Hippocampal formation (tissue), 2 donors: ENCODE results near the gene SLC25A28.
"Not testable (repeated sequence)": the region's sequence is repeated elsewhere in the genome, so short reads cannot be mapped to it uniquely, and the experiment has no call there.

Experiments used
- DNase-seq, 2 donors: peaks; one replicate each; lab custom pipeline; 2025; lab: John Stamatoyannopoulos, UW

SLC25A28 gene

DNA sequence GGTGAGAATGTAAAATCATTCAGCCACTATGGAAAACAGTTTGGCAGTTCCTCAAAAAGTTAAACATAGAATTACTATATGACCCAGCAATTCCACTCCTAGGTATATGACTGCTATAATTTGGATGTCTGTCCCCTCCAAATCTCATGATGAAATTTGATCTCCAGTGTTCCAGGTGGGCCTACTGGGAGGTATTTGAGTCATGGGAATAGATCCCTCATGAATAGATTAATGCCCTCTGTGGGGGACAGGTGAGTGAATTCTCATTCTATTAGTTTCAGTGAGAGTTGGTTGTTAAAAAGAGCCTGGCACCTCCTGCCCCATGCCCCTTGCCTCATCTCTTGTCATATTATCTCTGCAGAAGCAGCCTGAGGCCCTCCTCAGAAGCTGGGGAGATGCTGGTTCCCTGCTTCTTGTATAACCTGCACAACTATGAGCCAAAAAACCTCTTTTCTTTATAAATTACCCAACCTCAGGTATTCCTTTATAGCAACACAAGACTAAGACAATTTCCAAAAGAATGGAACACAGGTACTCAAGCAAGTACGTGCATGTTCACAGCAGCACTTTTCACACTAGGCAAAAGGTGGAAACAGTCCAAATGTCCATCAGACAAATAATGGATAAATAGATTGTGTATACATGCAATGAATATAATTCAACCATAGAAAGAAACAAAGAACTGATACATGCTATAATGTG, 8.8 kb upstream of the SLC25A28 start:
- DNase-seq: no peak

DNA sequence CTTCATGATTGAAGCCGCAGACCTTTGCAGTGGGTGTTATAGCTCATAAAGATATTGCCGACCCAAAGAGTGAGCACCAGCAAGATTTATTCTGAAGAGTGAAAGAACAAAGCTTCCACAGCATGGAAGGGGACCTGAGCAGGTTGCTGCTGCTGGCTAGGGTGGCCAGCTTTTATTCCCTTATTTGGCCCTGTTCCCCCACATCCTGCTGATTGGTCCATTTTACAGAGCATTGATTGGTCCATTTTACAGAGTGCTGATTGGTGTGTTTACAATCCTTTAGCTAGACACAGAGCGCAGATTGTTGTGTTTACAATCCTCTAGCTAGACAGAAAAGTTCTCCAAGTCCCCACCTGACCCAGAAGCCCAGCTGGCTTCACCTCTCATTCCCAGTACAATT, 4.9 kb upstream of the SLC25A28 start:
- not testable (repeated sequence) for DNase-seq

DNA sequence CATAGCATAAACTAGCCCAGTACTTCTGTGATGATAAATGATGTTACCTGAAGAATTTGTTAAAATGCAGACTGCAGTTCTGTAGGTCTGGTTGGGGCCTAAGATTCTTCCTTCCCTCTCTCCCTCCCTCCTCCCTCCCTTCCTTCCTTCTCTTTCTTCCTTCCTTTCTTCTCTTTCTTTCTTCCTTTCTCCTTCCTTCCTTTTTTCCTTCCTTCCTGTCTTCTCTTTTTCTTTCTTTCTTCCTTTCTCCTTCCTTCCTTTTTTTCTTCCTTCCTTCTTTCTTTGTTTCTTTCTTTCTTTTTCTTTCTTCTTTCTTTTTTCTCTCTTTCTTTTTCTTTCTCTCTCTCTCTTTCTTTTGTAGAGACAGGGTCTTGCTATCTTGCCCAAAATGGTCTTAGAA, 3.7 kb upstream of the SLC25A28 start:
- no peak for DNase-seq

DNA sequence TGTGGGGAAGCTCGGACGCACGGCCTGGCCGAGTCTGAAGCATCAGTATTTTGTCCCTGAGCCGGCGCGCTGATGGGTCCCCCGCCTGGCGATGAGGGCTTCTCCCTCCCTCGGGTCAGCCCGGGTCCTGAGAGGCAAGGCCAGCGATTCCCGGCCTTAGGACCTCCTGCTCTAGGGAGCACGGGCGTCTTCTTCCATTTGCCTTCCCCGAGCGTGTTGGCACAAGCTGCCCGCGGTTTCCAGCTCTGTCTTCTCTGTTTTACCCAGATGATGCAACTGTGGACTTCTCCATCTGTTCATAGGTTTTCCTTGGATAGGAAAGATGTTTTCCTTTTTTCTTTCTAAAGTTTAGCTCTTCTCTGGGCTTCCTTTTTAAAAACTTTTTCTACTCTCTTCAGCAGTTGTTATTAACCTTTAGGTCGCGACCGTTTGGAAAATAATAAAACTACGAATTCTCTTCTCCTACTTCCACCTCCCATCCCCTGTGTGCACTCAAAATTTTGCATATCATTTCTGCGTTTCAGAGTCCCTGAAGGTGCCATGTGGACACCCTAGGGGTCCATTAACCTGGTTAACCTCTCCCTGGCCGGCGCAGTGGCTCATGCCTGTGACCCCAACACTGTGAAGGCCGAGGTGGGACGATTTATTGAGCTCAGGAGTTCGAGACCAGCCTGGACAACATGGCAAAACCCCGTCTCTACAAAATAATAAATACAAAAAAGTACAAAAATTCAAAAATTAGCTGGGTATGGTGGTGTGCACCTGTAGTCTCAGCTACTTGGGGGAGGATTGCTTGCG, 1.4 kb upstream of the SLC25A28 start:
- DNase-seq: no peak

DNA sequence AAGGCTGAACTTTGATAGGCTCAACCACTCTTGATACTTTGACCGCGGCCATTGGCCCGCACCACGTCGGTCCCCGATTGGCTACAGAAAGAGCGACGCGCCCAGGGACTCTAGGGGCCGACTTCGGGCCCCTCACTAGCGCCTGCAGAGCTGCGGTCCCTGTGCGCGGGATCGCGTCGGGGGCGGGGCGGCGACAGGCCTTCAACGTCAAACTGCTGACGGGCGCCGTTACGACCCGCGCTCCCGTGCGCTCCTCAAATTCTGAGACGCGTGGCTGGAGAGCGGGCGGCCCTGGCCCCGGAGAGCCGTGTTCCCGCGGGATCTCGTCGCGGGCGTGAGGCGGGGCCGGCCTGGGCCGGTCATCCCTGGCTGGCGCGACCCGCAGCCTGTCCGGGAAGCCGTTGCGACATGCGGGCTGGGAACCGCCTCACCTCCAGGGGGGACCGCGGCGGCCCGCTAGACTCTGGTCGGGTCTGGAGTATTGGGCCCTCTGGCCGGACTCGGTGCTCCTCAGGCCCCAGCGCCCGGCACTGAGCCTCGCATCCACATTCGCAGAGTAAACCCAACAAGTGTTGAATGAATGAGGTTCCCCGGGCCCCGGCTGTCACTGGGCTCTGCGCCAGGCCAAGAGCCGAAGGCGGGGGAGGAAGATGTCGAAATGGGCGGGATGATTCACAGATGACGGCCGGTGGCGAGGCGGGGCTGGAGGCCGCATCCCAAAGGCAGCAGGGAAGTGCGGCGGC, 643 bp upstream of the SLC25A28 start:
- peak; percentile 79 to 88 for DNase-seq

DNA sequence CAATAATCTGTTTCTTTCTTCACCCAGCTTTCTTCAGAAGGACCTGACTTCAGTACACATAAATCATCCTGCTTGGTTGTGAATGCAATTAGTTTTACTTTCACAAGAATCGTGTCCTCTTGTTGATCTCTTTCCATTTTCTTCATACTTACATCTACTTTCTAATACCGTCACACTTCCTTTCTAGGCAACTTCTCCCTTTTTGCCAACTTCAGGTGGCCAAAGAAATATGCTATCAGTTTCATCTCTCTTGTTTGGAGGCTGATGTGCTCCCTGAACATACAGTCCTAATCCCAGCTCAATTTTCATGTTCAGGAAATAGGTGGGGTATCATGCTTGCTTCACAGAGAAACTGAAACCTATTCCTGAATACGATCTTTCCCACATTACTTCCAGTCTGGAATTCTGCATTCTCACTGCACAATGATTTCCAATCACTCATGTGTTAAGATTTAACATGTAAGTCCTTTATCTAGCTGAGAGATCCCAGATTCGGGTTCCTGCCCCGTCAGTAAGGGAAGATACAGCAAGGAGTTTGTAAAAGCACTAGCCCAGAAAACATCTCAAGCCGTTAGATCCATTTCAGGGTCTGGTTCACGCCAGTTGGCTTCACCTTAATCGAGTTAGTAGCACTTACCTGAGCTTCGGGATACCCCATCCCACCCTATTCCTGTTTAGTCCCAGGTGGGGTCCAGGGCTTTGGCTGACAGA, 994 bp downstream of the SLC25A28 start:
- DNase-seq: no peak

DNA sequence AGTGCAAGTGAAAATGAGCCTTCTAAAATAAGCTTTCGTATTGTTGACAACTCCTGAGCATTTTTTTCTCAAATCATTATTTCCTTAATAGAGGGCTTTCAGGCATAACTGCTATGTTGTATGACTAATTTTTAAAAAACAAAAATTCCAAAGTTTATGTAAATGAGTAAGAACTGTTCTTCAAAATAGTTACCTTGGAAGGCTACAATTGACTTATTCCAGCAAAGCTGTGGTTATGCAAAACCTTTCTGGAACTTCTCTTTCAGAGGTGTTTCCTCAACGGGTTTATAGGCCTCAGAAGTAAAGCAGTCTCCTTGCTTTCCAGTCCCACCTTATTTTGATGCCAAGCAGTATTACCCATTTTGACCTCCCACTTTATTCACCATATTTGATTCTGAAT, 2.5 kb downstream of the SLC25A28 start:
- DNase-seq: no peak

DNA sequence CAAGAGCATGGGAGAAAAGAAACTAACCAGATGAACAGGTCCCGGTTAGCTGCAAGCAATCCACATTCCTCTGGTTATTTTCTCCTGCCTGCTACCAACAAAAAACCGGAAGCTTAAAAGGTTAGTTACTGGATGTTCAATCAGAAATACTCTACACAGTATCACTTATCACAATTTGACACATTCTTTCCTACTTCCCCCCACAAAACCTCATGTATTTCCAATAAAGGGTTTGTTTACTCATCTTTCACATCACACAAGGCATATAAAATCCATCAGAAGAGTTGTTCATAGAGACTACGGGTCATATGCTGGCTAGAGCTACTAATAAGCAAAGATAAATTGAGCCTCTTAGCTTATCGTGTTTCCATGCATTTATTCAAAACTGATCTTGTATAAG, 4.8 kb downstream of the SLC25A28 start:
- DNase-seq: no peak

DNA sequence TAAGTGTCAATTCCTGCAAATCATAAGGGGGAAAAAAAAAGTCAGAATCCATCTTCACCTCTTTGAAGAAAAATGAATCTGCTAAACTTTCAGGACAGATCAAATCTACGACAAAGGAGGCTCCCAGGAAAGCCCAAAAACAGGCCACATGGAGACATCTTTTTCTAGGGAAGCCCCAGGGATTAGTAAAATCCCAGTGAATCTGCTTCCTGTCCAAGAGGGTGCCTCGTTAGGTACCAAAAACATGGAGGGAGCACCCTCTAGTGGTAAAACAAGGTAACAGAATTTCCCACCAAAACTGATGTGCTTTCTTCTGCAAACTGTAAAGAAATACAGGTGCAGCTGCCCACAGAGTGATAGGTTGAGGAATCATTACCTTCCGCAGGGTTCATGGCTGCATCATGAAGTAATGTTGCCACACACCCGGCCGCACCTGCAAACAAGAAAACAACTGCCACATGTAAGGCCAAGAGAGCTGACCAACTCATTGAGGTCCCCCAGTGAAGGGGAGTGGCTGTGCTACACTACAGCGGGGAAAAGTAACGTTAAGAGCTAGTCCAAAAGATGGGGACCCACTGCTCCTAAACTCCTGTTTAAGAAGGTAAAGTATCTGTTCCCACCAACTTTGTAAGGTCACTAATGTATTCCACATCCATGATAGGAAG, 7.9 kb downstream of the SLC25A28 start:
- peak; percentile 15 to 57 for DNase-seq

DNA sequence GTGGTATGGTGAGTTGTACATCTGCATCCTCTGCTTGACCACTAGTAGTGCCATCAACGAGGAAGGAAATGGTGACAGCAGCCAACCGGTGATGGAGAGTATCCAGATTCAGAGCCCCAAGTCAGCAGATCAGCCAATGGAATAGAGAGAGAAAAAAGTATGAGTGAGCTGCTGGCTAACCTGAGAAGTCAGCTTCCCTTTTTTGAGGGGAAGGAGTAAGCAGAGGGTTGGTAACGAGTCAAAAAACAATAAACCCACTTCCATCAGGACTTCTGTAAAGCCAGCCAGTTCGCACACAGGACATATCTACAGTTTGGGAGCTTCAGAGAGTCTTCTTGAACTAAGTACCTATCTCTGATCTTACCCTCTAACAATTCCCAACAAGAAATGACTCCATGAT, 8.9 kb downstream of the SLC25A28 start:
- DNase-seq: no peak

DNA sequence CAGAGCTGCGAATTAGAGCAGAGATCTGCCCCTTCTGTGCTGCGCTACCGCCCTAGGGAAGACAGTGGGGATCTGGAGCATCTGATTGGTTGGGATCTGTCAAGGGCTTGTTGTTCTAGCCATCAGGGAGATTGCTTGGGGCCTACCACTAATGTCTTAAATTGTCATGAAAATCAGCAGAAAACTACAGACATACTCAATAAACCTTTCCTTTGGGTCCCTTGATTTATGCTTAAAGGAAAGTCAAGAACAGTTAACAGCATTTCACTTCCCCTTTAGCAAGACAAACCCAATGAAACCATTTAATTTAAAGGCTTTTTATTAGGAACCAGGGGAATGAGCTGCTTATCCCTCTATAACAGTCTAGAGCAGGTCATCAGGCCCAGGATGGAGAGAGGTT, 10.0 kb downstream of the SLC25A28 start:
- DNase-seq: no peak

DNA sequence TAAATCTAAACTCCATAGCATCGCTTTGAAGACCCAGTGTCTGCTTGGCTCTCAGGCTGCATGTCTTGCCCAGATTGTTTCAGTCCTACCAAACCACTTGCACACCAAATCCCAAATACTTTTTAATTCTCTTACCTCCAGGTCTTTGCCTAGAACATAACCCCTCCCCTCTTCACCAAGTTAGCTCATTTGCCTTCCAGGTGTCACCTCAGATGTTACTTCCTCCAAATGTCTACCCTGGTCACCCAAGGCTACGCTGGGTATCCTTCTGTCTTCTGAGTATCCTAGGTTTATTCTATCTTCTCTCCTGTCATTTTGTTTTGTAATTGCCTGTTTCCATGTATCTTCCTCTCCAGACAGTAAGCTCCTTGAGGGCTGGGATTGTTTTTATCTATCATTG, 11.1 kb downstream of the SLC25A28 start:
- DNase-seq: no peak

DNA sequence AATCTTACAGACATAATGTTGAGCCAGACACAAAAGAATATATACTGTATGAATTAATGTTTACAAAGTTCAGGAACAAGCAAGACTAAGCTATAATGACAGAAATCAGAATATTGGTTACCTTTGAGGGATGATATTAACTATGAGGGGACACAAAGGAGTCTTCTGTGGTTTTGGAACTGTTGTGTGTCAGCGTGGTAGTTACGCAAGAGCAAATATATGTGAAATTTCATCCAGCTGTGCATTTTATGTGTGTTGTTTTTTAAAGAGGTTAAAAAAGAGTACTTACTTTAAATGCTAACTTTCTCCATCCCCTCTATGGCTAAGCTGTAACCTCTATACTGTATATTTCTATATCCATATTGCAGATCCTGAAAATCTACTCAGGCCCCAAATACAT, 14.9 kb downstream of the SLC25A28 start:
- DNase-seq: no peak

DNA sequence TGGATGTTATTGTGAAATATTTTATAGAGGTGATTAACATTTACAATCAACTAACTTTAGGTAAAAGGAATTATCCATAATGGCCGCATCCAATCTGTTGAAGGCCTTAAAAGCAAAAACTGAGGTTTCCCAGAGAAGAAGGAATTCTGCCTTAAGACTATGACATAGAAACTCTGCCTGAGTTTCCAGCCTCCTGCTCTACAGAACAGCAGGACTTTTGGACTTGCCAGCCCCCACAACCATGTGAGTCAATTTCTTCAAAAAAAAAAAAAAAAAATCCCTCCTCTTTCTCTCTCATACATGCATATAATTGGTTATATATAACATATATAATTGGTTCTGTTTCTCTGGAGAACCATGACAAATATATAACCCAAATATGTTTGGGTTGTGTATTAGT, 15.4 kb downstream of the SLC25A28 start:
- DNase-seq: no peak

DNA sequence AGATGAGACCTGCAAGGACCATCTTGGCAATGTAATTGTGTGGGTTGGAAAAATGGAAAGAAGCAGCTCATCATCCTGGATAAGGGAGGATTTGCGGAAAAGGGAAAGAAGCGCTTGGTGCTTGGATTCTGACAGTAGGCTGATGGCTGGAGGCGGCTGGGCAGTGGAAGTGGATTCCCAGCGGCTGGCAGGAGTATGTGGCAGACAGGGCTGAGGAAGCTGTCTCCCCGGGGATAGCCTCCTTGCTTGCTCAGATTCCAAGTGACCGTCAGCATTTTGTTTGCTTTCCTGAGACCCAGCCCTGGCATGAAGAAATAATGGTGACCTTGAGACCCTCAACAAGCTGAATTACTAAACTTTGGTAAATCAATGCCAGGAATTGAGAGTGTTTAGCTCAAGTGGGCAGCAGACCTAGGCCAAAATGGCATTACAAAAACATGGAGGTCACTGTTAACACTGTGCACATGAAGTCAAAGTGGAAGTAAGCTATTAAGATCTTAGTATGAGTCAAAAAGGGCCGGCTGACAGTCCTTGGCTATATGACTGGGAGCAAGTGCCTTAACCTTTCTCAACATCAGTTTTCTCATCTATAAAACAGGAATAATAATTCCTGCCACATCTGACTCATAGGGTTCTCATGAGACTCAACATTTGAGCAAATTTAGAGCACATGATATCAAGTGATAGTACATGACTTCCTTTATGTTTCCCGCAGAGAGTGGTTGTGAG, 21.3 kb downstream of the SLC25A28 start:
- DNase-seq: no peak

DNA sequence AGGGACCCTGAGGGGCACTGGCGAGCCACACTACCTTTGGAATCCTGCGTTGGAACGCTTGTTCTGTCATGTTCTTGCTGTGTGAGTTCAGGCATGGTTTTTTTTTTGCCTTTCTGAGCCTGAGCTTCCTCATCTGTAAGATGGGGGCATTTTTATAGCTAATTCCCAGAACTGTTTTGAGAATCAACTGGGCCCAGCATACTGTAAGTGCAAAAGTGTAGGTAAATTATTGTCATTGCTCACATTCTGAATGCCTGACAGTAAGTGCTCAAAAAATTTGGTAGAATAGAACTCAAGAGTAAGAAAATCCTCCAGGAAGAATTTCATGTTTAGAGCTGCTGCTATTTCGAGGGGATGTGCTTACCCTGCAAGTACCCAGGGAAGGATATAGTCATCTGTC, 22.2 kb downstream of the SLC25A28 start:
- DNase-seq: no peak

DNA sequence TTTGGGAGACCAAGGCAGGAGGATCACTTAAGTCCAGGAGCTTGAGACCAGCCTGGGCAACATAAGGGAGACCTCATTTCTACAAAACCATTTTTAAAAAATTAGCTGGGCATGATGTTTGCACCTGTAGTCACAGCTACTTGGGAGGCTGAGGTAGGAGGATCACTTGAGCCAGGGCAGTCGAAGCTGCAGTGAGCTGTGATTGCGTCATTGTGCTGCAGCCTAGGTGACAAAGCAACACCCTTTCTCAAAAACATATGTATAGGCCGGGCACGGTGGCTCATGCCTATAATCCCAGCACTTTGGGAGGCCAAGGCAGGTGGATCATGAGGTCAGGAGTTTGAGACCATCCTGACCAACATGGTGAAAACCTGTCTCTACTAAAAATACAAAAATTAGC, 23.5 kb downstream of the SLC25A28 start:
- not testable (repeated sequence) for DNase-seq

DNA sequence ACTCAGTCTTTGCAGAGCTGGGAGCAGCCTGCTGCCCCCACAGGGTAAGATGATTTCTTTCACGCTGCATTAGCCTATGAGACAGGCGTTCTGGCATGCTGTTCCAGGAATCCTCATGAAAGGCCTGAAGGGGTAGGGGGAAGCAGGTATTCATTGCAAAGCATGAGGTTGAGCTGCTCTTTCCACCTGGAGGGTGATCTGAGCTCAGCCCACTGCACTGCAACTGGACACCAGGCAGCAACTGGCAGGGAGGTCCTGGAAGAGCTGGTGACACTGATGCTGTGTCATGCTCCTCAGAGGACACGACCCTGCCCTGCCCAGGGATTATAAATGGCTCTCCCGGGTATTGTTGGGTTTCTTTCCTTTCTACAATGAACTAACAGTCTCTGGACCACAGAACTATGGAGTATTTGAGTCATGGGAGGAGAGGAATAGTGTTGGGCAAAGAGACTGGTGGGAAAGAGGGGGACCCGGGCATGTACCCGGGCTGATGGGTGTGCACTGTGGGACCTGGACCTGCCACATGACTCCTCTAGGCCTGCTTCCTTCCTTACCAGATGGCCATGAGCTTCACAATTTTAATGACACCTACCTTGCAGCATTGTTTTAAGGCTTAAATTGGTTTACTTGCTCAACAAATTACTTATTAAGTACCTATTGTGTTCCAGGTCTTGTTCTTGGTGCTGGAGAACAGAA, 24.3 kb downstream of the SLC25A28 start:
- no peak for DNase-seq

DNA sequence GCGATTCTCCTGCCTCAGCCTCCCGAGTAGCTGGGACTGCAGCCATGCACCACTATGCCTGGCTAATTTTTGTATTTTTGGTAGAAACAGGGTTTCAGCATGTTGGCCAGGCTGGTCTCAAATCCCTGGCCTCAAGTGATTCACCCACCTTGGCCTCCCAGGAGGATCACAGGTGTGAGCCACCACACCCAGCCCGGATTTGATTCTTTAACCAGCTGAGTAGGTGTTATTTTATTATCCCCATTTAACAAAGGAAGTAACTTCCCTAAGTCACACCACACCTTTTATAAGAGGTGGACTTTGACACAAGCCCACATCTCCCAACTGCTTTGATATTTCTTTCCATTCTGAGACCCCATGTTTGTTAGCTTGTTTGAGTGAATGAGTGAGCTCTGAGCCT, 25.0 kb downstream of the SLC25A28 start:
- no peak for DNase-seq

DNA sequence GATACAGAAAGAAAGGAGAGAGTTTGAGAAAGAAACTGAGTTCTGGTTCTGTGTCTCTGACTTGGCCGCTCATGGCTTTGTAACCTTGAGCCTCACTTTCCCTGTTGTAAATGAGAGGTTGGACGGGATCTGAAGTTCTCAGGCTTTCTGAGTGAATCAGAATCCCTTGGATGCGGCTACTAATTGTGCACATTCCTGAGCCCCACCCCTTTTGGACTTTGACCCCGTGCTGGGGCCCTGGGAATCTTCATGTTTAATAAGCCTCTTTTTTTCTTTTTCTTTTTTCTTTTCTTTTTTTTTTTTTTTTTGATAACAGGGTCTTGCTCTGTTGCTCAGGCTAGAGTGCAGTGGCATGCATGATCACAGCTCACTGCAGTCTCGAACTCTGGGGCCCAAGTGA, 26.9 kb downstream of the SLC25A28 start:
- no peak for DNase-seq
